CD1c-positive myeloid dendritic cell (primary cell): ENCODE results near the gene PLA2G12B.
A peak's percentile ranks its signal among the peaks of the same experiment; 100 is the strongest.

Experiments used
- DNase-seq: peaks from one replicate; pipeline ENCODE4 v3.0.0-alpha.2; 2016; ENCODE audit errors: extremely low spot score

PLA2G12B gene

GRCh38 chr10:72890086-72890485 is 64.5 kb downstream of the PLA2G12B start:
- no peak for DNase-seq

DNA sequence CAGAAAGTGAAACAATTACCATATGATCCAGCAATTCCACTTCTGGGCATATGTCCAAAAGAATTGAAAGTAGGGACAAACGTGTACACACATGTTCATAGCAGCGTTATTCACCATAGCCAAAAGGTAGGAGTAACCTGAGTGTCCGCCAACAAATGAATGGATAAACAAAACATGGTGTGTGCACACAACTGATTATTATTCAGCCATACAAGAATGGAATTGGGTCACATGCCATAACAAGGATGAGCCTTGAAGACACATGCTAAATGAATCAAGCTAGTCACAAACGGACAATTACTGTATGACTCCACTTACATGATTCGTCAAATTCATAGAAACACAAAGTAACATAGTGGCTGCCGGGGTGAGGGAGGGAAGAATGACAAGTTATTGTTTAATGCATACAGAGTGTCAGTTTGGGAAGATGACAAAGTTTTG is 65.2 kb downstream of the PLA2G12B start:
- DNase-seq, result no peak

DNA sequence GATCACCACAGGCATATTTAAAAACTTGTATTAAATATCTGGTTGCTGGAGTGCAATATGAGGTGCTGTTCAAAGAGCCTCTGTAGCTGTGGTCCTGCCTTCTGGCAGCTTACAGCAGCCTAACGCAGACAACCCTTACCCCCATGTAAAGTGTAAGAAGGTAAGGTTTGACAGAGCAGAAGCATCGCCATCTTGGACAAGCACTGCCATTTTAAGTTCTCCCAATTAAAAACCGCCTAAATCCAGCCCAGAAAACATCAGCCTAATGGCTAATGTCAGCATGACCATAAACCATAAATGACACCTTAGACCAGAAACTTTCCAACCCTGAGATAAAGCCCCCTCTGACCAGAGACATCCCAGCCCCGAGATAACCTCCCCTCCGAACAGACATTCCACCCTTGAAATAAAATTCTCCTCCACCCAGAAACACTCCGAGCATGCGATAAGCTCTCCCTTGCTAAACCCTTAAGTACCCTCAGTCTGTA is 66.4 kb downstream of the PLA2G12B start:
- DNase-seq, result no peak

GRCh38 chr10:72887043-72887442 is 67.6 kb downstream of the PLA2G12B start:
- DNase-seq, result peak; percentile 3

- no peak for DNase-seq
Observed at GRCh38 chr10:72886621-72887020, 68.0 kb downstream of the PLA2G12B start.

DNA sequence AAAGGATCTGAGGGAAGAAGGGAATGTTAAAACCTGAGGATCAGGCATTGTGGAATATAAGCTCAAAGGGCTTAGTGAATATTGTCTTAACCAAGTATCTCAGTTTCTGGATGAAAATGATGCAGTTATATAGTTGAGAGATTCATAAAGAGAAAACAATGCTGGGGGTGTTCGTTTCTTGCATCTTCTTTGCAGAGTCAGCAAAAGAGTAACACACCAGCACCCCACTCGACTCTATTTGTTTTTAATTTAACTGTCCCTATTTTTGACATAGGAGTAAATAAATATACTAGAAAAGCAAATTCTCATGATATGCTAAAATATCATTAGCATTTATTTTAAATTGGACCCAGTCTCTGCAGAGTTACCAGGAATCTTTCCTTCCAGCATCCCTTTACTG is 68.7 kb downstream of the PLA2G12B start:
- DNase-seq, result no peak
